ENCODE results near the gene CLHC1. TPM values are rescaled to one million over a fixed set of nuclear protein-coding genes. Genes with fewer than 3 reads are reported as not detected.

The CLHC1 gene
- total RNA-seq, 4 donors from 2014 or later: 3.4 to 15.0 (median 6.4) TPM

DNA sequence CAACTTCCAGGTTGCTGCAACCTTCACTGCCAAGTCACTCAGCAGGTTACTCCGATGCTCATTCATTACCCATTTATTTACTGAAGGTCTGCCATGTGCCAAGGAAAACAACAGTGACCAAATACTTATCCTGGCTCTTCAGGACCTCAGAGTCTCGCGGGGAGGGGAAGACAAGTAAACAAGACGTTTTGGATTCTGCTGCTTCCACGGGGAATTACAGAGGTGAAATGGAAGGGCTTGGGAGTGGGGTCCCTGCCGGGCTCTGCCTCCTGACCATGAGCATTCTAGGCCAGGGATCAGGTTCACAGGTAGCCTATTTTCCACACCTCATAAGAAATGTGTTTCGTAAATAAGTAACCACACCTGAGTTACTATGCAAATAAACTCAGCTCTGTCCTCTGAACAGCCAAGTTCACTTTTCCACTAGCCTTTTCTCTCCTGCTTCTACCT is 68.1 kb downstream of the CLHC1 start:
- DNase-seq (ENCODE audit: extremely low spot score): peak; percentile 64
- intact Hi-C loops (cut with DNase I): loop anchor here (2.0 to 10.0 kb wide), 2 partner anchors 113 to 149 kb away; partner anchors contain the start of gene RTN4
- peak overlapping the region; percentile 35 to 62 (median 55) for H3K27ac ChIP-seq (replicated peaks in 1 of 4)

DNA sequence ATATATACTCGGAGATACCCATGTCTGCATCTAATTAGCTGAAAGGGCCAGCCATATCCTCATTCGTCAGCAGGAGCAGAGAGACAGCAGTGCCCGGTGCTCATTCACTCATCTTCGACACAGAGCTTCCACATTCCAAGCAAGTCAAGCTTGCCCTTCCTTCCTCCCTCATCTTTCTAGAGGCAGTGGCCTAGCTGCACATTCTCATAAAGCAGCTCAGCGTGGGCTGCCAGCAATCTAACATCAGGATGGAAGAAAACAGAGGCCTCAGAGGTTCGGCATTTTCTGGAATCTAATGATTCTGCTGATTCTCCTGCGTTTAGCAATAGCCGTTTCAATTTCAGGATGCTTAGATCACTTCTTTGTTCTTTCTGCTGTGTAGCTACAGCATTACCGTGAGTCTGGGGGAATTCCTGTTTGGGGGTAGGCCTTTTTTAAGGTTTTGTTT is 68.8 kb downstream of the CLHC1 start:
- no peak overlapping the region for H3K4me3 ChIP-seq
- H3K4me1 ChIP-seq: peaks cover 24 to 95% (median 76%) of the 10 kb centered on the region in 4 donors
- WGBS: 36% methylated on average over 9 of the region's 9 CpGs
- H3K27ac ChIP-seq (replicated peaks in 1 of 4): peak overlapping the region; percentile 35 to 62 (median 55)
- intact Hi-C loops (cut with DNase I): loop anchor here (2.0 to 10.0 kb wide), 2 partner anchors 112 to 148 kb away; partner anchors contain the start of gene RTN4
- peak; percentile 79 for DNase-seq (ENCODE audit: extremely low spot score)
- no peaks in the 10 kb centered on the region for H3K9me3 ChIP-seq
- H3K36me3 ChIP-seq: no peaks in the 10 kb centered on the region
- TF ChIP-seq EP300 (IDR thresholded peaks at IDR 0.05) (no peak), POLR2A (IDR thresholded peaks at IDR 0.05; ENCODE audit: low read depth) (no peak), POLR2AphosphoS5 (IDR thresholded peaks at IDR 0.05) (no peak)
- TF ChIP-seq, protein P1, sequence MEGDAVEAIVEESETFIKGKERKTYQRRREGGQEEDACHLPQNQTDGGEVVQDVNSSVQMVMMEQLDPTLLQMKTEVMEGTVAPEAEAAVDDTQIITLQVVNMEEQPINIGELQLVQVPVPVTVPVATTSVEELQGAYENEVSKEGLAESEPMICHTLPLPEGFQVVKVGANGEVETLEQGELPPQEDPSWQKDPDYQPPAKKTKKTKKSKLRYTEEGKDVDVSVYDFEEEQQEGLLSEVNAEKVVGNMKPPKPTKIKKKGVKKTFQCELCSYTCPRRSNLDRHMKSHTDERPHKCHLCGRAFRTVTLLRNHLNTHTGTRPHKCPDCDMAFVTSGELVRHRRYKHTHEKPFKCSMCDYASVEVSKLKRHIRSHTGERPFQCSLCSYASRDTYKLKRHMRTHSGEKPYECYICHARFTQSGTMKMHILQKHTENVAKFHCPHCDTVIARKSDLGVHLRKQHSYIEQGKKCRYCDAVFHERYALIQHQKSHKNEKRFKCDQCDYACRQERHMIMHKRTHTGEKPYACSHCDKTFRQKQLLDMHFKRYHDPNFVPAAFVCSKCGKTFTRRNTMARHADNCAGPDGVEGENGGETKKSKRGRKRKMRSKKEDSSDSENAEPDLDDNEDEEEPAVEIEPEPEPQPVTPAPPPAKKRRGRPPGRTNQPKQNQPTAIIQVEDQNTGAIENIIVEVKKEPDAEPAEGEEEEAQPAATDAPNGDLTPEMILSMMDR (IDR thresholded peaks at IDR 0.05): no peak
- H3K27me3 ChIP-seq: no peaks in the 10 kb centered on the region

More for the DNA sequence above, 68.1 kb downstream of the CLHC1 start:
- 65% methylated on average over 7 of the region's 7 CpGs for WGBS
- H3K4me3 ChIP-seq: no peak overlapping the region
- TF ChIP-seq EP300 (IDR thresholded peaks at IDR 0.05) (no peak), POLR2A (IDR thresholded peaks at IDR 0.05; ENCODE audit: low read depth) (no peak), POLR2AphosphoS5 (IDR thresholded peaks at IDR 0.05) (no peak)
- TF ChIP-seq, protein P1 (IDR thresholded peaks at IDR 0.05): no peak
- no peaks in the 10 kb centered on the region for H3K27me3 ChIP-seq
- no peaks in the 10 kb centered on the region for H3K36me3 ChIP-seq
- H3K4me1 ChIP-seq: peaks cover 19 to 95% (median 76%) of the 10 kb centered on the region in 4 donors
- no peaks in the 10 kb centered on the region for H3K9me3 ChIP-seq

DNA sequence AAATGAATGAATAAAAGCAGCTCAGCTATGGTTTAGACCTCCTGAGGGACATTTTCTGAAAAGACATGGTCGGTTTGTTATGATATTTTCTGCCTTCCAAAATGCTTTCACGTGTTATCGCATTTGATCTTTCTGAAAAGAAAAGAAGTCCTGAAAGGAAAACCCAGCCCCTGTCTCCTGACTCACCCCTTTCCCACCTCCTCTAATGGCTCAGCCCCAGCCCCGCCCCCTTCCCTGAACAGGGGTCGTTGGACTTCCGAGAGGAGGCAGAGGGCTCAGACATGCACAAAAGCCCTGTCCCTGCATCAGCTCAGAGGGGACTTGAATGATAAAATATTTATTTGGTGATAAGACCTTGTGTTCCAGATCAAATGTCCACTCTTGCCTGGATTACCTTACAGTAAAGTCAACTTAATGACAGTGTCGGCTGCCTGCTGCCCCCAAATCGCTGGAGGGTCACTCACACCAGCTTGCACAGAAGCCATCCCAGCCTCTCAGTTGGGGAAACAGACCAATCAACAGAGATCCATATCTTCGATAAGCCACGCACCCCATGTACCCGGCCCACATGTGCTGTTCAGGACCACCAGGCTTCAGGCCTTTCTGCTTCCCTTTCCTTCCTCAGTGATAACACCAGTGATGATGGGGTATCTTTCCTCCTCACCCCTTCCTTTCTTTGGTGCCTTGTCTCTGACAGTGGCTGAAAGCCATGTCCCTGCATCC is 69.6 kb downstream of the CLHC1 start:
- 90% methylated on average over 11 of the region's 11 CpGs for WGBS

DNA sequence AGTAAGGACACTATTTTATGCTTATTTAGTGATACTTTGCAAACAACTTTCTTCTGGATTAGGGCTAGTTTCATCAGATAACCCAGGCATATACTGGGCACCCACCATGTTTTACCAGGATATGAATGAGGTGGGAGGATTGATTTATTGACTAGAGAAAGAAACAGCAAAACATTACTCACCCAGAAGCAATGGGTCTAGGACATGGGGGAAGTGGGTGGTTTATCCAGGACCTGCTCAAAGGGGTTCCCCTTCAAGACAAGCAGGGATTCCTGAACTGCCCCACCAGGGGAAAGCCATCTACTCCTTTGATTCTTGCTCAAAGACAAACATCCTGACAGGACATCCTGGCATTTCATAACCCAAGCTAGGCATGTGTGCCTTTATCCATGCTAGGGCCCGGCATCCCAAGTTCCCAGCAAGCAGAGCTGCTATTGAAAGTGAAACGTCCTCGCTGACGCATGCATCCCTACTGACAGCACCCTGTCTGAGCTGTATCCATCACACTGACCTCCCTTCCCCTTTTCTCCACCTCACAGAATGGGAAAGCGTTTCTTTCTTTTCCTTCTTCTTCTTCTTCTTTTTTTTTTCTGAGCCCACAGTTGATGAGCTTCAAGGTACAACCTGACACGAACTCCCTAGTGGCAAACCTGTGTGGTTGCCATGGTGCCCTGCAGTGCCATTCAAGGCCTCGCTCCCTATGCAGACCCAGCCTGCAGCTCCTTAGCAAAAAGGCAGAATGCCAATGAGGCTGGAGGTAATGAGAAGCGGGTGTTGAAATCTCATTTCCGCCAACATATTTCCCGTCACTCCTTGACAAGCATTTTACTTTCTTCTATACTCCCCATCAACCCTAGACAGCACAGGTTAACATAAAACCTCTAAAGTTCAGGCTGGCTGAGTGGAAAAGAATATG is 70.5 kb downstream of the CLHC1 start:
- Histone ChIP-seq H3K27me3 (no peaks in the 10 kb centered on the region), H3K36me3 (no peaks in the 10 kb centered on the region), H3K27ac (replicated peaks in 1 of 4) (no peak overlapping the region), H3K9me3 (no peaks in the 10 kb centered on the region), H3K4me1 (peaks cover 29 to 98% (median 76%) of the 10 kb centered on the region in 4 donors), H3K4me3 (no peak overlapping the region)
- TF ChIP-seq POLR2A (IDR thresholded peaks at IDR 0.05; ENCODE audit: low read depth) (no peak), POLR2AphosphoS5 (IDR thresholded peaks at IDR 0.05) (no peak), EP300 (IDR thresholded peaks at IDR 0.05) (no peak)
- TF ChIP-seq, protein P1 (IDR thresholded peaks at IDR 0.05): no peak
- peak; percentile 90 for DNase-seq (ENCODE audit: extremely low spot score)
- WGBS: 63% methylated on average over 10 of the region's 10 CpGs
- intact Hi-C loops (cut with DNase I): loop anchor here (2.0 to 10.0 kb wide), 2 partner anchors 111 to 147 kb away; partner anchors contain the start of gene RTN4

More for the DNA sequence above, 69.6 kb downstream of the CLHC1 start:
- Histone ChIP-seq H3K4me3 (no peak overlapping the region), H3K4me1 (peaks cover 25 to 95% (median 76%) of the 10 kb centered on the region in 4 donors), H3K27me3 (no peaks in the 10 kb centered on the region), H3K36me3 (no peaks in the 10 kb centered on the region), H3K9me3 (no peaks in the 10 kb centered on the region), H3K27ac (replicated peaks in 1 of 4) (peak overlapping the region; percentile 35 to 62 (median 55))
- TF ChIP-seq EP300 (IDR thresholded peaks at IDR 0.05) (no peak), POLR2AphosphoS5 (IDR thresholded peaks at IDR 0.05) (no peak), POLR2A (IDR thresholded peaks at IDR 0.05; ENCODE audit: low read depth) (no peak)
- TF ChIP-seq, protein P1 (IDR thresholded peaks at IDR 0.05): no peak
- intact Hi-C loops (cut with DNase I): loop anchor here (2.0 to 10.0 kb wide), 2 partner anchors 112 to 148 kb away; partner anchors contain the start of gene RTN4
- peak; percentile 70 for DNase-seq (ENCODE audit: extremely low spot score)
